HG02884 (cell line): ENCODE measurements around the gene MLEC.
A peak's percentile ranks its signal among the peaks of the same experiment; 100 is the strongest.

Experiments
- ATAC-seq: cut with Tn5 transposase; IDR thresholded peaks from one replicate; pipeline ENCODE4 v1.9.1; 2021; ENCODE audit warnings: mild to moderate bottlenecking, moderate library complexity; ENCODE audit not compliant: unreplicated experiment

MLEC gene

GRCh38 chr12:120690978-120691377 is 4.0 kb downstream of the MLEC start:
- ATAC-seq, result no peak

GRCh38 chr12:120692524-120693033 is 5.6 kb downstream of the MLEC start:
- ATAC-seq, result no peak

- ATAC-seq, result no peak
These were observed 6.9 kb downstream of the MLEC start for GRCh38 chr12:120693848-120694247.

- ATAC-seq, result no peak
These were observed 9.7 kb downstream of the MLEC start for GRCh38 chr12:120696626-120697025.

- no peak for ATAC-seq
These were observed 10.4 kb downstream of the MLEC start for GRCh38 chr12:120697344-120697743.

GRCh38 chr12:120698665-120699064 is 11.7 kb downstream of the MLEC start:
- no peak for ATAC-seq

- no peak for ATAC-seq
These were observed 12.6 kb downstream of the MLEC start for GRCh38 chr12:120699553-120699952.

- no peak for ATAC-seq
These were observed 13.9 kb downstream of the MLEC start for GRCh38 chr12:120700886-120701285.

- ATAC-seq, result no peak
These were observed 15.7 kb downstream of the MLEC start for GRCh38 chr12:120702637-120703036.

- ATAC-seq, result no peak
These were observed 16.5 kb downstream of the MLEC start for GRCh38 chr12:120703311-120703942.

GRCh38 chr12:120705618-120706017 is 18.7 kb downstream of the MLEC start:
- ATAC-seq, result no peak

- ATAC-seq, result no peak
These were observed 19.1 kb downstream of the MLEC start for GRCh38 chr12:120706029-120706428.

GRCh38 chr12:120708651-120709050 is 21.7 kb downstream of the MLEC start:
- no peak for ATAC-seq

- ATAC-seq, result peak; percentile 66
These were observed 23.3 kb downstream of the MLEC start, which contains the start of gene UNC119B for GRCh38 chr12:120710031-120710804. TSS of gene UNC119B (plus strand) at chr12:120710458. CDS start at chr12:120710475, 17 bp downstream.

GRCh38 chr12:120710805-120711296 is 23.9 kb downstream of the MLEC start:
- ATAC-seq, result peak; percentile 32

- ATAC-seq, result no peak
These were observed 24.5 kb downstream of the MLEC start for GRCh38 chr12:120711411-120711810.

- no peak for ATAC-seq
These were observed 25.7 kb downstream of the MLEC start for GRCh38 chr12:120712610-120713009.

- ATAC-seq, result no peak
These were observed 27.0 kb downstream of the MLEC start for GRCh38 chr12:120713861-120714482.

GRCh38 chr12:120718055-120718454 is 31.1 kb downstream of the MLEC start:
- ATAC-seq, result no peak

- ATAC-seq, result no peak
These were observed 32.1 kb downstream of the MLEC start for GRCh38 chr12:120719072-120719471.

- ATAC-seq, result no peak
These were observed 32.7 kb downstream of the MLEC start for GRCh38 chr12:120719496-120720233.
